ENCODE results near the gene MACROD2.

DNA sequence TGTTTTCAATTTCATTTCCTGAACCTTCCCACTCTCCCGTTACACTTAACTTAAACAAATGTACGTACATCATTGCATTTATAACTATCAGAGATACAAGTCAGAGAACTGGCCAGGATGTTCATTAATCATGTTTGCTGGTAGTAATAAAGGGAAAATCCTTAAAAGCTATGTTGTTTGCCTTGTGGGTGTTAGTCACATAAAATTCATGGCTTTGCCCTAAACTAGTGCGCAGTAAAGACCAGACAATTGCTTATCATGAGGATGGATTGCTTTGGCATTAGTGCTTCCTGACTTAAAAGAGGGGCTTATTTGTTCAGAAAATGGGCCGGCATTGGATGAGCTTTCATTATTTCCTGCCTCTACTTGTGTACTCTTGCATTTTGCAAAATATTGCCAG lies 1379.4 kb downstream of the MACROD2 start:
- TF ChIP-seq, protein P1, sequence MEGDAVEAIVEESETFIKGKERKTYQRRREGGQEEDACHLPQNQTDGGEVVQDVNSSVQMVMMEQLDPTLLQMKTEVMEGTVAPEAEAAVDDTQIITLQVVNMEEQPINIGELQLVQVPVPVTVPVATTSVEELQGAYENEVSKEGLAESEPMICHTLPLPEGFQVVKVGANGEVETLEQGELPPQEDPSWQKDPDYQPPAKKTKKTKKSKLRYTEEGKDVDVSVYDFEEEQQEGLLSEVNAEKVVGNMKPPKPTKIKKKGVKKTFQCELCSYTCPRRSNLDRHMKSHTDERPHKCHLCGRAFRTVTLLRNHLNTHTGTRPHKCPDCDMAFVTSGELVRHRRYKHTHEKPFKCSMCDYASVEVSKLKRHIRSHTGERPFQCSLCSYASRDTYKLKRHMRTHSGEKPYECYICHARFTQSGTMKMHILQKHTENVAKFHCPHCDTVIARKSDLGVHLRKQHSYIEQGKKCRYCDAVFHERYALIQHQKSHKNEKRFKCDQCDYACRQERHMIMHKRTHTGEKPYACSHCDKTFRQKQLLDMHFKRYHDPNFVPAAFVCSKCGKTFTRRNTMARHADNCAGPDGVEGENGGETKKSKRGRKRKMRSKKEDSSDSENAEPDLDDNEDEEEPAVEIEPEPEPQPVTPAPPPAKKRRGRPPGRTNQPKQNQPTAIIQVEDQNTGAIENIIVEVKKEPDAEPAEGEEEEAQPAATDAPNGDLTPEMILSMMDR (conservative IDR thresholded peaks at IDR 0.05; ENCODE audit: low read depth in 2 of 2) = no peak
- TF ChIP-seq, protein P2, sequence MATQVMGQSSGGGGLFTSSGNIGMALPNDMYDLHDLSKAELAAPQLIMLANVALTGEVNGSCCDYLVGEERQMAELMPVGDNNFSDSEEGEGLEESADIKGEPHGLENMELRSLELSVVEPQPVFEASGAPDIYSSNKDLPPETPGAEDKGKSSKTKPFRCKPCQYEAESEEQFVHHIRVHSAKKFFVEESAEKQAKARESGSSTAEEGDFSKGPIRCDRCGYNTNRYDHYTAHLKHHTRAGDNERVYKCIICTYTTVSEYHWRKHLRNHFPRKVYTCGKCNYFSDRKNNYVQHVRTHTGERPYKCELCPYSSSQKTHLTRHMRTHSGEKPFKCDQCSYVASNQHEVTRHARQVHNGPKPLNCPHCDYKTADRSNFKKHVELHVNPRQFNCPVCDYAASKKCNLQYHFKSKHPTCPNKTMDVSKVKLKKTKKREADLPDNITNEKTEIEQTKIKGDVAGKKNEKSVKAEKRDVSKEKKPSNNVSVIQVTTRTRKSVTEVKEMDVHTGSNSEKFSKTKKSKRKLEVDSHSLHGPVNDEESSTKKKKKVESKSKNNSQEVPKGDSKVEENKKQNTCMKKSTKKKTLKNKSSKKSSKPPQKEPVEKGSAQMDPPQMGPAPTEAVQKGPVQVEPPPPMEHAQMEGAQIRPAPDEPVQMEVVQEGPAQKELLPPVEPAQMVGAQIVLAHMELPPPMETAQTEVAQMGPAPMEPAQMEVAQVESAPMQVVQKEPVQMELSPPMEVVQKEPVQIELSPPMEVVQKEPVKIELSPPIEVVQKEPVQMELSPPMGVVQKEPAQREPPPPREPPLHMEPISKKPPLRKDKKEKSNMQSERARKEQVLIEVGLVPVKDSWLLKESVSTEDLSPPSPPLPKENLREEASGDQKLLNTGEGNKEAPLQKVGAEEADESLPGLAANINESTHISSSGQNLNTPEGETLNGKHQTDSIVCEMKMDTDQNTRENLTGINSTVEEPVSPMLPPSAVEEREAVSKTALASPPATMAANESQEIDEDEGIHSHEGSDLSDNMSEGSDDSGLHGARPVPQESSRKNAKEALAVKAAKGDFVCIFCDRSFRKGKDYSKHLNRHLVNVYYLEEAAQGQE (IDR thresholded peaks at IDR 0.05; ENCODE audit: unreplicated experiment) = no peak
- TF ChIP-seq EZH2 (IDR thresholded peaks at IDR 0.05; ENCODE audit: low read depth, unreplicated experiment) (no peak), EZH2phosphoT487 (IDR thresholded peaks at IDR 0.05; ENCODE audit: unreplicated experiment) (no peak), POLR2AphosphoS5 (IDR thresholded peaks at IDR 0.05; ENCODE audit: low read depth) (no peak), CREB1 (CRISPR knock-in tag; IDR thresholded peaks at IDR 0.05; ENCODE audit: low read depth) (no peak), JUNB (IDR thresholded peaks at IDR 0.05; ENCODE audit: unreplicated experiment) (no peak), STAT1 (IDR thresholded peaks at IDR 0.05; ENCODE audit: unreplicated experiment) (no peak), ZNF331 (CRISPR knock-in tag; IDR thresholded peaks at IDR 0.05; ENCODE audit: low read depth) (no peak)
- TF ChIP-seq, protein P3, sequence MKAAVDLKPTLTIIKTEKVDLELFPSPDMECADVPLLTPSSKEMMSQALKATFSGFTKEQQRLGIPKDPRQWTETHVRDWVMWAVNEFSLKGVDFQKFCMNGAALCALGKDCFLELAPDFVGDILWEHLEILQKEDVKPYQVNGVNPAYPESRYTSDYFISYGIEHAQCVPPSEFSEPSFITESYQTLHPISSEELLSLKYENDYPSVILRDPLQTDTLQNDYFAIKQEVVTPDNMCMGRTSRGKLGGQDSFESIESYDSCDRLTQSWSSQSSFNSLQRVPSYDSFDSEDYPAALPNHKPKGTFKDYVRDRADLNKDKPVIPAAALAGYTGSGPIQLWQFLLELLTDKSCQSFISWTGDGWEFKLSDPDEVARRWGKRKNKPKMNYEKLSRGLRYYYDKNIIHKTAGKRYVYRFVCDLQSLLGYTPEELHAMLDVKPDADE (IDR thresholded peaks at IDR 0.05) = no peak

Measured in GM23338 (cell line).